SK-N-SH treated with all-trans-retinoic acid at 6 μM for 48 hours (cell line): ENCODE data around the gene NANOS3.

ENCODE experiments used
- ATAC-seq: fragments of 200-7000 bp; cut with Tn5 transposase; 3 replicates; pipeline ENCODE4 v1.9.1; 2020; ENCODE audit warnings: mild to moderate bottlenecking, moderate library complexity
- BACH2 ChIP-seq: fragments of 250-450 bp; sonication (Bioruptor Pico); IDR thresholded peaks from 2 replicates; pipeline ENCODE4 v1.9.0; 2021; ENCODE audit warnings: mild to moderate bottlenecking, borderline replicate concordance
- CSDC2 ChIP-seq: fragments of 250-450 bp; sonication (Bioruptor Pico); IDR thresholded peaks from 2 replicates; pipeline ENCODE4 v1.5.0; 2020; ENCODE audit warnings: mild to moderate bottlenecking, moderate library complexity
- ESRRG ChIP-seq: fragments of 250-450 bp; sonication (Bioruptor Pico); IDR thresholded peaks from 2 replicates; pipeline ENCODE4 v1.6.1; 2021; ENCODE audit warnings: mild to moderate bottlenecking
- GLIS3 ChIP-seq: fragments of 250-450 bp; sonication (Bioruptor Pico); IDR thresholded peaks from 2 replicates; pipeline ENCODE4 v1.5.0; 2020; ENCODE audit warnings: mild to moderate bottlenecking, moderate library complexity
- ISL1 ChIP-seq: fragments of 250-450 bp; sonication (Bioruptor Pico); IDR thresholded peaks from 2 replicates; pipeline ENCODE4 v2.1.2; 2022; ENCODE audit warnings: mild to moderate bottlenecking, moderate library complexity
- OSR1 ChIP-seq: fragments of 250-450 bp; sonication (Bioruptor Pico); IDR thresholded peaks from 2 replicates; pipeline ENCODE4 v1.8.0; 2022; ENCODE audit warnings: moderate library complexity, mild to moderate bottlenecking, inconsistent platforms
- PATZ1 ChIP-seq: fragments of 250-450 bp; sonication (Bioruptor Pico); IDR thresholded peaks from 2 replicates; pipeline ENCODE4 v1.8.0; 2020; ENCODE audit warnings: mild to moderate bottlenecking, moderate library complexity, borderline replicate concordance
- PPARA ChIP-seq: fragments of 250-450 bp; sonication (Bioruptor Pico); IDR thresholded peaks from 2 replicates; pipeline ENCODE4 v1.5.0; 2020; ENCODE audit warnings: mild to moderate bottlenecking, borderline replicate concordance
- RARB ChIP-seq: fragments of 250-450 bp; sonication (Bioruptor Pico); IDR thresholded peaks from 2 replicates; pipeline ENCODE4 v1.8.0; 2021; ENCODE audit warnings: mild to moderate bottlenecking, moderate library complexity
- SNAI2 ChIP-seq: fragments of 250-450 bp; sonication (Bioruptor Pico); IDR thresholded peaks from 2 replicates; pipeline ENCODE4 v1.5.0; 2020; ENCODE audit warnings: mild to moderate bottlenecking, moderate library complexity
- TCF4 ChIP-seq: fragments of 250-450 bp; sonication (Bioruptor Pico); IDR thresholded peaks from 2 replicates; pipeline ENCODE4 v1.8.0; 2021; ENCODE audit warnings: mild to moderate bottlenecking, moderate library complexity, borderline replicate concordance
- TOX ChIP-seq: fragments of 250-450 bp; sonication (Bioruptor Pico); IDR thresholded peaks from 2 replicates; pipeline ENCODE4 v1.8.0; 2021; ENCODE audit warnings: mild to moderate bottlenecking, moderate library complexity, borderline replicate concordance
- TSHZ2 ChIP-seq: fragments of 250-450 bp; sonication (Bioruptor Pico); IDR thresholded peaks from 2 replicates; pipeline ENCODE4 v1.5.0; 2020; ENCODE audit warnings: mild to moderate bottlenecking, moderate library complexity
- ZC3H10 ChIP-seq: fragments of 250-450 bp; sonication (Bioruptor Pico); IDR thresholded peaks from 2 replicates; pipeline ENCODE4 v1.5.1; 2021; ENCODE audit warnings: mild to moderate bottlenecking, moderate library complexity
- ZFP3 ChIP-seq: fragments of 250-450 bp; sonication (Bioruptor Pico); IDR thresholded peaks from 2 replicates; pipeline ENCODE4 v1.5.0; 2020; ENCODE audit warnings: mild to moderate bottlenecking, moderate library complexity
- ZNF565 ChIP-seq: fragments of 450-650 bp; formaldehyde crosslinking; conservative IDR thresholded peaks from 2 replicates; pipeline ENCODE4 v1.5.0; 2020; ENCODE audit warnings: low read depth, mild to moderate bottlenecking, moderate library complexity
- ZNF70 ChIP-seq: fragments of 450-650 bp; formaldehyde crosslinking; IDR thresholded peaks from 2 replicates; pipeline ENCODE4 v1.5.0; 2020; ENCODE audit warnings: mild to moderate bottlenecking, moderate library complexity
- ZNF8 ChIP-seq: fragments of 450-650 bp; formaldehyde crosslinking; IDR thresholded peaks from 2 replicates; pipeline ENCODE4 v1.5.0; 2020; ENCODE audit warnings: mild to moderate bottlenecking, moderate library complexity
- TF ChIP-seq, protein P1 (sequence below): fragments of 250-450 bp; sonication (Bioruptor Pico); IDR thresholded peaks from 2 replicates; pipeline ENCODE4 v1.5.1; 2020; ENCODE audit warnings: low read depth, mild to moderate bottlenecking, moderate library complexity
- TF ChIP-seq, protein P2 (sequence below): fragments of 250-450 bp; sonication (Bioruptor Pico); IDR thresholded peaks from 2 replicates; pipeline ENCODE4 v1.5.1; 2021; ENCODE audit warnings: mild to moderate bottlenecking, moderate library complexity

The NANOS3 gene

GRCh38 chr19:13841962-13842290 lies 35.0 kb upstream of the NANOS3 start (continued):
- TF ChIP-seq PPARA (CRISPR knock-in tag) (no peak), ZNF565 (CRISPR knock-in tag) (no peak), ZNF70 (CRISPR knock-in tag) (no peak), TCF4 (CRISPR knock-in tag) (no peak), PATZ1 (CRISPR knock-in tag) (no peak)

DNA sequence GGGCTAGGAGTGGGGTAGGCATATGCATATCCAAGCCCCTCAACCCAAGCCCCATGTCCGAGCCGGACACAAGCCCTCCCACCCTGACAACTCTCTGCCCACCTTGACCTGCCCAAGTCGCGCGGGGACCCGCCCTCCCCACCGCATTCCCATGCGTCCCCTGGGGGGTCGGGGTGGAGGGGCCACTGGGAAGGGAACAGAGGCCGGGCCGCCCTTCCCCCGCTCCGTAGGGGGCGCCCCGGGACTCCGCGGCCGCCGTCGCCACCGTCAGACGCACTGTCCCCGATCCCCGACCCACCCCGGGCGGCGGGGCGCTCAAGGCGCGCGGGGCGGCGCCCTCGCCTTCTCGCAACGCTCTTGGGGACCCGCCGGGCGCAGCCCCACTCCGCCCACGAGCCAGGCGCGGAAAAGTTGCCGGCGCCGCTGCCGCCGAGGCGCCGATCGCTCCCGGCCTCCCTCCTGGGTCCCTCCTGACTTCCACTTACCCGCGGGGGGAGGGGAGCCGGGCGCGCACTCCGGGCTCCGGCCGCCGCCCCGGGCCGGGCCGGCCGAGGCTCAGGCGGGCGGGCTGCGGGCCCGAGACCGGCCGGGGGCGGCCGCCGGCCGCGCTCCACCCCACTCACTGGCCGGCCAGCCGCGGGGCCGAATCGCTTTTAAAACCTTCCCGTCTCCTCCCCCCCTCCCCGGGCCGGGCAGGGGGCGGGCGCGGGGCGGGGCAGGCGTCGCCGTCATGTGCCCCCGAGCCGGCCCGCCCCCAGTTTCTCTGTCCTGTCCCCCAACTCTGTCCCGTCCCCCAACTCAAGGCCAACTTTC lies 34.4 kb upstream of the NANOS3 start:
- TF ChIP-seq SNAI2 (no peak), RARB (no peak), TCF4 (CRISPR knock-in tag) (no peak), ZC3H10 (CRISPR knock-in tag) (no peak), ZNF8 (CRISPR knock-in tag) (no peak), PATZ1 (CRISPR knock-in tag) (peak; percentile 63; the same call in 1 of the 2 replicates), CSDC2 (CRISPR knock-in tag) (peak; percentile 39; the same call in 1 of the 2 replicates), TOX (CRISPR knock-in tag) (no peak), ZNF70 (CRISPR knock-in tag) (no peak), ZFP3 (CRISPR knock-in tag) (0 out of 2 replicates have a peak, but pooled peaks have one; percentile 17), PPARA (CRISPR knock-in tag) (no peak), BACH2 (CRISPR knock-in tag) (no peak), ESRRG (no peak), GLIS3 (peak; percentile 15; the same call in 1 of the 2 replicates)
- TF ChIP-seq, protein P1, sequence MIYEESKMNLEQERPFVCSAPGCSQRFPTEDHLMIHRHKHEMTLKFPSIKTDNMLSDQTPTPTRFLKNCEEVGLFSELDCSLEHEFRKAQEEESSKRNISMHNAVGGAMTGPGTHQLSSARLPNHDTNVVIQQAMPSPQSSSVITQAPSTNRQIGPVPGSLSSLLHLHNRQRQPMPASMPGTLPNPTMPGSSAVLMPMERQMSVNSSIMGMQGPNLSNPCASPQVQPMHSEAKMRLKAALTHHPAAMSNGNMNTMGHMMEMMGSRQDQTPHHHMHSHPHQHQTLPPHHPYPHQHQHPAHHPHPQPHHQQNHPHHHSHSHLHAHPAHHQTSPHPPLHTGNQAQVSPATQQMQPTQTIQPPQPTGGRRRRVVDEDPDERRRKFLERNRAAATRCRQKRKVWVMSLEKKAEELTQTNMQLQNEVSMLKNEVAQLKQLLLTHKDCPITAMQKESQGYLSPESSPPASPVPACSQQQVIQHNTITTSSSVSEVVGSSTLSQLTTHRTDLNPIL (CRISPR knock-in tag): no peak
- TF ChIP-seq, protein P2, sequence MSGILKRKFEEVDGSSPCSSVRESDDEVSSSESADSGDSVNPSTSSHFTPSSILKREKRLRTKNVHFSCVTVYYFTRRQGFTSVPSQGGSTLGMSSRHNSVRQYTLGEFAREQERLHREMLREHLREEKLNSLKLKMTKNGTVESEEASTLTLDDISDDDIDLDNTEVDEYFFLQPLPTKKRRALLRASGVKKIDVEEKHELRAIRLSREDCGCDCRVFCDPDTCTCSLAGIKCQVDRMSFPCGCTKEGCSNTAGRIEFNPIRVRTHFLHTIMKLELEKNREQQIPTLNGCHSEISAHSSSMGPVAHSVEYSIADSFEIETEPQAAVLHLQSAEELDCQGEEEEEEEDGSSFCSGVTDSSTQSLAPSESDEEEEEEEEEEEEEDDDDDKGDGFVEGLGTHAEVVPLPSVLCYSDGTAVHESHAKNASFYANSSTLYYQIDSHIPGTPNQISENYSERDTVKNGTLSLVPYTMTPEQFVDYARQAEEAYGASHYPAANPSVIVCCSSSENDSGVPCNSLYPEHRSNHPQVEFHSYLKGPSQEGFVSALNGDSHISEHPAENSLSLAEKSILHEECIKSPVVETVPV (CRISPR knock-in tag): no peak
- ATAC-seq: no peak

GRCh38 chr19:13843104-13843921 lies 33.6 kb upstream of the NANOS3 start:
- no peak for ATAC-seq
- no peak for TF ChIP-seq ZNF70 (CRISPR knock-in tag)
- TF ChIP-seq RARB: no peak
- no peak for TF ChIP-seq ISL1 (CRISPR knock-in tag)
- no peak for TF ChIP-seq OSR1
- TF ChIP-seq ZC3H10 (CRISPR knock-in tag): no peak
- TF ChIP-seq, protein P1 (CRISPR knock-in tag): no peak
- TF ChIP-seq PPARA (CRISPR knock-in tag): no peak
- no peak for TF ChIP-seq PATZ1 (CRISPR knock-in tag)
- TF ChIP-seq TSHZ2: no peak
- no peak for TF ChIP-seq ZNF565 (CRISPR knock-in tag)
- no peak for TF ChIP-seq ZNF8 (CRISPR knock-in tag)
- TF ChIP-seq SNAI2: no peak
